ENCODE data around the gene VWA3B. TPM values are rescaled to one million over a fixed set of nuclear protein-coding genes. Genes with fewer than 3 reads are reported as not detected.

Gene VWA3B
- total and polyA plus RNA-seq, 2 experiments from 2014 or later, result 0.80 TPM; not detected in 1

GRCh38 chr2:98311090-98311489, 224.1 kb downstream of the VWA3B start:
- no peaks in the 10 kb centered on the region for H3K4me1 ChIP-seq (ENCODE audit: insufficient read depth)
- H3K79me2 ChIP-seq, result no peaks in the 10 kb centered on the region
- TF ChIP-seq EZH2 (IDR thresholded peaks at IDR 0.05; ENCODE audit: borderline replicate concordance) (no peak), EZH2phosphoT487 (IDR thresholded peaks at IDR 0.05; ENCODE audit: low read depth, severe bottlenecking, unreplicated experiment) (no peak)
- TF ChIP-seq, protein P1, sequence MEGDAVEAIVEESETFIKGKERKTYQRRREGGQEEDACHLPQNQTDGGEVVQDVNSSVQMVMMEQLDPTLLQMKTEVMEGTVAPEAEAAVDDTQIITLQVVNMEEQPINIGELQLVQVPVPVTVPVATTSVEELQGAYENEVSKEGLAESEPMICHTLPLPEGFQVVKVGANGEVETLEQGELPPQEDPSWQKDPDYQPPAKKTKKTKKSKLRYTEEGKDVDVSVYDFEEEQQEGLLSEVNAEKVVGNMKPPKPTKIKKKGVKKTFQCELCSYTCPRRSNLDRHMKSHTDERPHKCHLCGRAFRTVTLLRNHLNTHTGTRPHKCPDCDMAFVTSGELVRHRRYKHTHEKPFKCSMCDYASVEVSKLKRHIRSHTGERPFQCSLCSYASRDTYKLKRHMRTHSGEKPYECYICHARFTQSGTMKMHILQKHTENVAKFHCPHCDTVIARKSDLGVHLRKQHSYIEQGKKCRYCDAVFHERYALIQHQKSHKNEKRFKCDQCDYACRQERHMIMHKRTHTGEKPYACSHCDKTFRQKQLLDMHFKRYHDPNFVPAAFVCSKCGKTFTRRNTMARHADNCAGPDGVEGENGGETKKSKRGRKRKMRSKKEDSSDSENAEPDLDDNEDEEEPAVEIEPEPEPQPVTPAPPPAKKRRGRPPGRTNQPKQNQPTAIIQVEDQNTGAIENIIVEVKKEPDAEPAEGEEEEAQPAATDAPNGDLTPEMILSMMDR (IDR thresholded peaks at IDR 0.05; ENCODE audit: poor library complexity), result no peak
- no peak overlapping the region for H3K4me2 ChIP-seq
- 79% methylated on average over 3 of the region's 3 CpGs for WGBS (ENCODE audit: low lambda C conversion rate, missing lambda C conversion rate)
- DNase-seq (ENCODE audit: low spot score), result no peak
- no peaks in the 10 kb centered on the region for H3K9me3 ChIP-seq (ENCODE audit: low read depth)
- no peaks in the 10 kb centered on the region for H3K9me2 ChIP-seq (replicated peaks; ENCODE audit: insufficient read depth)
- no peak overlapping the region for H3K27ac ChIP-seq
- H4K20me1 ChIP-seq (ENCODE audit: insufficient read depth, poor library complexity, severe bottlenecking), result no peaks in the 10 kb centered on the region
- H3K36me3 ChIP-seq (replicated peaks; ENCODE audit: insufficient read depth, low read depth), result no peaks in the 10 kb centered on the region
- H2AFZ ChIP-seq, result no peak overlapping the region
- H3K27me3 ChIP-seq, result no peaks in the 10 kb centered on the region
- H3K4me3 ChIP-seq, result no peak overlapping the region

DNA sequence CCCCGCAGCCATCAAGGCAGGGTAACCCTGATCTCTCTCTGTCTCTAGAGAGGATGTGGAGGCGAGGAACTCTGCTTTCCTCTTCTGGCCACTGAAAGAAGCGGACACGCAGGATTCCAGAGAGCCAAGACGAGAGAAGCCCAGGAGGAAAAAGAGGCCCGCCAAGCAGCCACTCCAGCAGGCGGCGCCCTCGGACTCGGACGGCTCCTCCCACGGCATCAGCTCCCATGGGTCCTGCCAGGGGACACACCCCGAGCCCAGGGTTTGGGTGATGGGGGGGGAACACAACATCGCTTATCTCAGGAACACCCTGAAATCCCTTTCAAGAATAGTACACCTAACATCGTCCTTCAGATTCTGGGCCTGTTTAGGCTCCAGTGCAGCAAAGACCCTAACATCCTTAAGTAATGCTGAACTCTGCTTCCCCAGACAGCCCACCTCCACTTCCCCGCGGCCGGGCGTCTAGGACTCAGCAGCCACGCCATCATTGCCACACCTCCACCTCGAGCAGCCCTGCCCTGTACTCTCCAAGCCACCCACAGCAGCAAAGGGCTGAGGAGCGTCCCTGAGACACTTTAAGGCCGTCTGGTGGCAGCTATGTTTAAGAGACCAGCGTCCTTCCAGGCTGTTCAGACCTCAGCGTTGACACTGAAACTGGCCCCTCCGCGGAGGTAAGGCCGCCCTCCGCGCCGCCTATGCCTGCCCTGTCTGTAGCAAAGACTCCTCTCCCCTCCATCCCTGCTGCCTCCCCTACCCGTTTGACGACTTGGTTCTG, 225.0 kb downstream of the VWA3B start:
- Histone ChIP-seq H3K36me3 (replicated peaks; ENCODE audit: insufficient read depth, low read depth) (no peaks in the 10 kb centered on the region), H3K9me2 (replicated peaks; ENCODE audit: insufficient read depth) (no peaks in the 10 kb centered on the region), H3K4me3 (no peak overlapping the region), H4K20me1 (ENCODE audit: insufficient read depth, poor library complexity, severe bottlenecking) (no peaks in the 10 kb centered on the region), H3K4me2 (no peak overlapping the region), H3K27me3 (no peaks in the 10 kb centered on the region), H2AFZ (no peak overlapping the region), H3K4me1 (ENCODE audit: insufficient read depth) (no peaks in the 10 kb centered on the region), H3K9me3 (ENCODE audit: low read depth) (no peaks in the 10 kb centered on the region), H3K79me2 (no peaks in the 10 kb centered on the region), H3K27ac (no peak overlapping the region)
- TF ChIP-seq, protein P1 (IDR thresholded peaks at IDR 0.05; ENCODE audit: poor library complexity), result no peak
- 90% methylated on average over 32 of the region's 33 CpGs for WGBS (ENCODE audit: low lambda C conversion rate, missing lambda C conversion rate)
- no peak for DNase-seq (ENCODE audit: low spot score)

DNA sequence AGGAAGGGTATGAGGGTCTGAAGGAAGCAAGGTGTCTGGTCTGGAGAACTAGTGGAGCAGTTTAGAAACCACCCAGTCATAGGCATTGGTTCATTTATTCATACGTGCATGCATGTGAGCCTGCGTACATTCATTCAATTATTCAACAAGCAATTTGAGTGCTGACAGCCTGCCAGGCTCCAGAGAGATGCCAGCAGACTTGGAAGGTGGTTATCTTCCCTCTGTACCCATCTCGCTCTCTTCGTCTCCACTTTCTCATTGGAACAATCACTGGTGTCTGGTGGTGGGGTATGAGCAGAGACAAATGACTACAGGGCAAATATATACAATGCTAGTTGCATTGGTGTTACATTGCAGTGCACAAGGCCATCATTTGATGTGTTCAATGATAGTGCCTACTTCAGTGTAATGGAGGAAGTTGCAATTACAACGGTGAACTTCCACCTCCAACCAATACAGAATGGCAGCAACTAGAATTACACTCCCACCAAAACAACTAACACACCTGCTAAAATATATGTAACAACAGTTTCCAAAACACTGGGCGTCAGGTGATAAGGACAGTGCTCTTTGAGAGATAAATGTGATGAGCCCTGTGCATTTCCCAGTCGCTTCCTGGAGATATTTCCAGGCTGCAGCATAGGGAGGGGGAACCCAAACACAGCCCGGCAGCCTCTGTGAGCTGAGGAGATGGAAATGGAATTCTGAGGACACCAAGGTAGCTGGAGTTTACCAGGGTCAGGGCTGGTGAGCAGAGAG, 226.7 kb downstream of the VWA3B start:
- H3K27me3 ChIP-seq, result no peaks in the 10 kb centered on the region
- no peak overlapping the region for H3K27ac ChIP-seq
- no peak overlapping the region for H3K4me2 ChIP-seq
- TF ChIP-seq EZH2phosphoT487 (IDR thresholded peaks at IDR 0.05; ENCODE audit: low read depth, severe bottlenecking, unreplicated experiment) (no peak), EZH2 (IDR thresholded peaks at IDR 0.05; ENCODE audit: borderline replicate concordance) (no peak)
- TF ChIP-seq, protein P1 (IDR thresholded peaks at IDR 0.05; ENCODE audit: poor library complexity), result no peak
- no peak overlapping the region for H2AFZ ChIP-seq
- H3K9me2 ChIP-seq (replicated peaks; ENCODE audit: insufficient read depth), result no peaks in the 10 kb centered on the region
- H3K4me3 ChIP-seq, result no peak overlapping the region
- DNase-seq (ENCODE audit: low spot score), result no peak
- WGBS (ENCODE audit: low lambda C conversion rate, missing lambda C conversion rate), result 84% methylated on average over 8 of the region's 8 CpGs
- no peaks in the 10 kb centered on the region for H3K9me3 ChIP-seq (ENCODE audit: low read depth)
- H3K36me3 ChIP-seq (replicated peaks; ENCODE audit: insufficient read depth, low read depth), result no peaks in the 10 kb centered on the region
- no peaks in the 10 kb centered on the region for H3K79me2 ChIP-seq
- H3K4me1 ChIP-seq (ENCODE audit: insufficient read depth), result no peaks in the 10 kb centered on the region
- no peaks in the 10 kb centered on the region for H4K20me1 ChIP-seq (ENCODE audit: insufficient read depth, poor library complexity, severe bottlenecking)
